Subcutaneous abdominal adipose tissue (tissue), 5 donors: ENCODE data around the gene PVALEF.
A peak's percentile ranks its signal among the peaks of the same experiment; 100 is the strongest.
"Not testable (repeated sequence)": the region's sequence is repeated elsewhere in the genome, so short reads cannot be mapped to it uniquely, and the experiment has no call there.

ENCODE experiments used
- H3K27ac ChIP-seq: one replicate; pipeline ENCODE4 v1.7.0; 2013; ENCODE audit warnings: low read depth, mild to moderate bottlenecking, inconsistent platforms, low read length, moderate library complexity
- H3K27me3 ChIP-seq, 5 donors: one replicate each; pipeline ENCODE4 v1.7.0; 2013; ENCODE audit warnings: low read length in 5 of 5, inconsistent platforms in 1 of 5; ENCODE audit not compliant: control insufficient read depth in 5 of 5, insufficient read depth in 4 of 5
- H3K36me3 ChIP-seq, 5 donors: one replicate each; pipeline ENCODE4 v1.7.0; 2013; ENCODE audit warnings: low read length in 5 of 5; ENCODE audit not compliant: control insufficient read depth in 5 of 5, insufficient read depth in 5 of 5
- H3K4me1 ChIP-seq, 5 donors: one replicate each; pipeline ENCODE4 v1.7.0; 2013; ENCODE audit warnings: low read length in 5 of 5, mild to moderate bottlenecking in 3 of 5, moderate library complexity in 1 of 5; ENCODE audit not compliant: control insufficient read depth in 5 of 5, insufficient read depth in 5 of 5
- H3K4me3 ChIP-seq, 5 donors: one replicate each; pipeline ENCODE4 v1.7.0; 2013; ENCODE audit warnings: low read length in 5 of 5, low read depth in 1 of 5
- H3K9ac ChIP-seq, 5 donors: one replicate each; pipeline ENCODE4 v1.7.0; 2013; ENCODE audit warnings: low read length in 5 of 5, mild to moderate bottlenecking in 4 of 5, moderate library complexity in 3 of 5
- H3K9me3 ChIP-seq, 5 donors: one replicate each; pipeline ENCODE4 v1.7.0; 2013; ENCODE audit warnings: low read length in 5 of 5; ENCODE audit not compliant: control insufficient read depth in 5 of 5
- donor health status: healthy.
- donor health status: healthy.
- donor health status: healthy.
- donor health status: healthy.
- donor health status: healthy.

Gene PVALEF

DNA sequence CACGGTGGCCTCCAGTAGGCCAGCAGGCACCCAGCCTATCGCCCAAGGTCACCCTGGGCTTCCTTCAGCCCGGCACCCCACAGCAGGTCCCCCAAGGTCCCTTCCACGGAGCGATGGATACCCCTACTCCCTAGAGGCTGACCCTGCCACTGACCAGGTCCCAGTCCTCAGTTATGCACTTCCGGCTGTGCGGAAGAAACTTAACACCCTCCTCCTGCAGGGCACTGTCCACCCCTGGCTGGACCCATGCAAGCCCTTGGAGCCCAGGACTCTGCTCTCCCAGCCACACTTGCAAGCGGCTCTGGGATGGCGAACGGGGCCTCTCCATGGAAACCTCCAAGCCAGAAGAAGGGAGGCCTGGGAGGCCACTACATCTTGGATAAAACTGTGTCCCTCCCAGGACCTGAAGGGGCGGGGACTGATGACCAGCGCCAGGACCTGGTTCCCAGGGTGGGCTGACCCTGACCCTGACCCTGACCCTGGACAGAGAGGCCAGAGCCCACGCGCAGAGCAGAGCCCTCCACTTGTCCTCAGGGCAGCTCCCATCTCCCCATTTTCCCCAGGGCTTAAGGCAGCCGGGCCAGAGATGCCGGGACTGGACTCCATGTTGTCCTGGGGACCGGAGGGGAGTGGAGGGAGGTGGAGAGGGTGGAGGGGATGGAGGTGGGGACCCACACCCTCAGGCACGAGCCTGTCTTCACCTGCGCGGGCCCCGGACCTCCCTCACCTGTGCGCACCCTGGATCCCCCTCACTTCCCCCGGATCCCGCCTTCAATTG lies 56.7 kb downstream of the PVALEF start:
- H3K36me3 ChIP-seq: peaks cover 0 to 13% (median 4%) of the 10 kb centered on the region in 5 donors
- H3K9ac ChIP-seq: peak overlapping the region in 4 of 5 donors; percentile 40 to 74 (median 72)
- H3K4me3 ChIP-seq: peak overlapping the region in 4 of 5 donors; percentile 60 to 79 (median 72)
- H3K27me3 ChIP-seq: no peaks in the 10 kb centered on the region
- peaks cover 0 to 2% (median 0%) of the 10 kb centered on the region in 5 donors for H3K9me3 ChIP-seq
- peaks cover 7 to 27% (median 20%) of the 10 kb centered on the region in 5 donors for H3K4me1 ChIP-seq
- no peak overlapping the region for H3K27ac ChIP-seq

DNA sequence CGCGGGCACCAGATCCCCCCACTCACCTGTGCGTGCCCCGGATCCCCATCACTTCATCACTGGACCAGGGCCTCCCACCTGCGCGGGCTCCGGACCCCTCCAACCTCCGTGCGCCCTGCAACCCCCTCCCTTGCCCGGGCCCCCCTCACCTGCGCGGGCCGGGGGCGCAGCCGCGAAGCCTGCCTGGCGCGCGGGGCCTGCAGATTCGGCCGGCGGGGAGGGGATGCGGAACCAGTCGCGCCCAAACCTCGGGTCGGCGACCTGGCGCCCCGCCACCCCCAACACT lies 57.3 kb downstream of the PVALEF start:
- peak overlapping the region in 4 of 5 donors; percentile 60 to 79 (median 72) for H3K4me3 ChIP-seq
- no peak overlapping the region for H3K27ac ChIP-seq
- peaks cover 0 to 13% (median 4%) of the 10 kb centered on the region in 5 donors for H3K36me3 ChIP-seq
- peaks cover 7 to 27% (median 20%) of the 10 kb centered on the region in 5 donors for H3K4me1 ChIP-seq
- no peaks in the 10 kb centered on the region for H3K27me3 ChIP-seq
- H3K9ac ChIP-seq: peak overlapping the region in 4 of 5 donors; percentile 40 to 74 (median 72)
- H3K9me3 ChIP-seq: peaks cover 0 to 3% (median 0%) of the 10 kb centered on the region in 5 donors

DNA sequence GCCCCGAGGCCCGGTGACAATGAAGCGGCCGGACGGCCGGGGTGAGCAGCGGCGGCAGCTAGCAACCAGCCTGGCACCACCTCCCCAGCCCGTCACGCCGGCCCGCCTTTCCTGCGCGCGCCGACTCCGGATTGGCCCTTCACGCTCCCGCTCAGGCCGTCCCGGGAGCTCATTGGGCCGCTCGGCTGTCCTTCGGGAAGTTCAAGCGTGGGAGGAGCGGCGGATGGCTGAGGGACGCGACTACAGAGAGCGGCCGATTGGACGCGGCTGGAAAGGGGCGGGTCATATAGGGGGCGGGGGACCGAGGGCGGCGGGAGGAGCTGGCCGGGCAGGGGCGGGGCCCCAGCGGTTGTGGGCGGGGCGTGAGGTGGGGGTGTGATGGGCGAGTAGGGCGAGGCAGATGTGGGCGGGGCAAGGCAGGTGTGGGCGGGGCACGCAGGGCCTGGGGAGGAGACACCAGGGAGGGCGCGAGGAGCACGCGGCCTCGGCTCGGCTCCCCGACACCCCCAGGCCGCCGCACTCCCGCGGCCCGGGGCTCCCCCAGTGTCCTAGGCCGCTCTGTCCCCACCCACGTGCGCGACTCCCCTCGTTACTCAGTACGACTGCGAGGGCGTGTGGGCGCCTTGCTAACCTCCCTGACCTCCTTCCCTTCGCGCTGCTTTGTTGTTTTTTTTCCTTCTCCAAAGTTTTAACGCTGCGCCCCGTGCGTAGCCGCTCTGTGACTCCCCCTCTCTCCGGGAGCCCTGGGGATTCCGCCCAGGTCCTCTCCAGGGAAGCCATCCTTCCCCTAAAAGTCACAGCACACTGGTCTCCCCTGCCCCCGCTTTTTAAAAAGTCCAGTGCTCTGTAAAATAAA lies 57.8 kb downstream of the PVALEF start, which contains the start of gene CEP131:
Gene CEP131 (minus strand): TSS at position 60 of the 856 bp plus-strand sequence. CDS start 2,909 bp downstream, outside the sequence.
- Histone ChIP-seq H3K9ac (peak within 1 kb of the TSS in 4 of 5 donors; percentile 55 to 74 (median 72)), H3K36me3 (peaks cover 0 to 13% (median 4%) of the 10 kb centered on the region in 5 donors), H3K4me3 (peak within 1 kb of the TSS; percentile 60 to 79 (median 70)), H3K27ac (peak within 1 kb of the TSS; percentile 16), H3K27me3 (no peaks in the 10 kb centered on the region), H3K9me3 (peaks cover 0 to 3% (median 0%) of the 10 kb centered on the region in 5 donors), H3K4me1 (peaks cover 7 to 27% (median 21%) of the 10 kb centered on the region in 5 donors)

DNA sequence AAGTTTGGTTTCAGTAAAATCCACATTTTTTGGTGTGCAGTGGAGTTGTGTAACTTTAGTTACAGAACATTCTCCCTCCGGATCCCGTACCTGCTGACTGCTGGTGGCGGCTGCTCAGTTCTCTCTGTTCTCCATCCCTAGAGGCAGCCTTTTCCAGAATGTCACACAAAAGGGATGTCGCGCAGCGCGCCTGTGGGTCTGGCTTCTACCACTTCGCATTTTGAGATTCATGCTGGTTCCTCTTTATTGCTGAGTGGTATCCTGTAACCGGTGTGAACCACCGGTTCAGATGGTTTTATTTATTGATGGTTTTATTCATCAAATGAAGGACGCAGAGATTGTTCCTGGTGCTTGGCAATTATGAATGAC lies 58.4 kb downstream of the PVALEF start:
- H3K4me3 ChIP-seq: peak overlapping the region; percentile 47 to 69 (median 62)
- peaks cover 7 to 30% (median 22%) of the 10 kb centered on the region in 5 donors for H3K4me1 ChIP-seq
- peak overlapping the region; percentile 16 for H3K27ac ChIP-seq
- H3K36me3 ChIP-seq: peaks cover 0 to 17% (median 7%) of the 10 kb centered on the region in 5 donors
- peak overlapping the region in 4 of 5 donors; percentile 48 to 66 (median 57) for H3K9ac ChIP-seq
- H3K27me3 ChIP-seq: no peaks in the 10 kb centered on the region
- peaks cover 0 to 3% (median 0%) of the 10 kb centered on the region in 5 donors for H3K9me3 ChIP-seq

DNA sequence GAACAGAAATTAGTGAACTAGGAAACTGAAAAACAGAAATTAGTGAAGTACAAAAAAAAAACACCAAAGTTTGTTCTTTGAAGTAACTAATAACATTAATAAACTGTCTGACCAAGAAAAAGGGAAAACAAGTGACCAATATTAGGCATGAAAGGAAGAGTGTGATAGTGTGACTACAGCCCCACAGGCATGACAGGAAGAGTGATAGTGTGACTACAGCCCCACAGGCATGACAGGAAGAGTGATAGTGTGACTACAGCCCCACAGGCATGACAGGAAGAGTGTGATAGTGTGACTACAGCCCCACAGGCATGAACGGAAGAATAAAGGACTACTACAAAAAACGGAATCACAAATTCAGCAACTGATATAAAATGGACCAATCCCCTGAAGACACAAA lies 62.3 kb downstream of the PVALEF start:
- H3K4me1 ChIP-seq: peaks cover 3 to 20% (median 9%) of the 10 kb centered on the region in 5 donors
- not testable (repeated sequence) for H3K27ac ChIP-seq, H3K4me3 ChIP-seq, H3K9me3 ChIP-seq, H3K27me3 ChIP-seq, H3K9ac ChIP-seq
- peaks cover 0 to 43% (median 42%) of the 10 kb centered on the region in 5 donors for H3K36me3 ChIP-seq

DNA sequence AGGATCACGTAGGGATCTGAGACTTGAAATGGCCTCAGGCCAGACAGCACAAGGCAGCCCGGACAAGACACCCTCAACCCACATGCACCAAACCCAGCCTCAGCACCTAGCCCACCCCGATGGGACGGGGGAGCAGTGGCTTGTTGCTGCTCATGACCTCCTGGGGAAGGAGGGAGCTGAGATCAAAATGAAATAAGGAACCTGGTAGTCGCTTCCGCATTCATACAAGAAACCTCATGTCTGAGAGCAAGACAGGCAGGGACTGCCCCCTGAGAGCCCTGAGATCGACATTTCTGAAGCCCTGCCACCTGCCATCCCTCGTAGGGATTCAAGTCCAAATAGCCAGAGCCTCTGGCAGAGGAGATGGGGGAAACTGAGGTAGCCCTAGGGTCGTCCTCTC lies 63.1 kb downstream of the PVALEF start:
- Histone ChIP-seq H3K27ac (no peak overlapping the region), H3K36me3 (peaks cover 0 to 50% (median 47%) of the 10 kb centered on the region in 5 donors)

DNA sequence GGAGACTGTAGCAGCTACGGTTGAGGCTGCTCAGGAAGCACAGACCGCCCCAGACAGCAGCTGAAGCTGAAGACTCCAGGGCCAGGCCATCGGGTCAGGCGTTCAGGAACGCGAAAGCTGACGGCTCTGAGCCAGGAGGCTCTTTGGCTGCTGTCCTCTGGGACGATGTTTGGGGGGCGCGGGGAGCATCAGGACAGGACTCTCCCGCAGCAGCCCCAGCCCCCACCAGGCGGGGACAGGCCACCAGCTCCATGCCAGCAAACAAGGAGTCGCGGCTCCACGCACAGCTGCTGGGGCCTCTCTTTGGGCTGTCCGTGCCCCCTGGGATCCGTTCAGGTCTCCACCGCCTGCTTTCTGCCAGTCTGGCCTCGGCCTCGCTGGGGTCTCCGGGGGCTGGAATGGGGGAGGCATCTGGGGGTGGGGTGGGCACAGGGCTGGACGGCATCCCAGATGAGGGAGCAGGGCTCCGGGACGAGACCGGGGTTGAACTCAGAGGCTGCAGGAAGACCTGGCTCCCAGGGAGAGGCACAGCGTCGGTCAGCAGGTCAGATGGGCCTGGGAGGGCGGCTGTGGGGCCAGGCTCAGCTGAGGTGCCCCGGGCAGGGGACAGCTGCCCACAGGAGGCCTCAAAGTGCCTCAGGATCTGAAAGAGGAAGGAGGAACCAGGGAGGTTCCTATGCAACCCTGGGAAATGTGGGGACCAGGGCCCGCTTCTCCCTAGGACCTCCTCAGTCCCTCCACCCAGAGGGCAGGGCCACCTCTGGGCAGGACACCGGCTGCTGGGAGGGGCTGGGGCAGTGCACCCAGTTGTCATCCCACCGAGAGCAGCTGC lies 63.7 kb downstream of the PVALEF start:
- Histone ChIP-seq H3K9me3 (peaks cover 0 to 3% (median 0%) of the 10 kb centered on the region in 5 donors), H3K9ac (no peak overlapping the region), H3K27me3 (no peaks in the 10 kb centered on the region), H3K4me3 (no peak overlapping the region), H3K36me3 (peaks cover 0 to 56% (median 52%) of the 10 kb centered on the region in 5 donors), H3K27ac (no peak overlapping the region), H3K4me1 (peaks cover 0 to 9% (median 0%) of the 10 kb centered on the region in 5 donors)

More for the DNA sequence above, 63.1 kb downstream of the PVALEF start:
- Histone ChIP-seq H3K4me3 (no peak overlapping the region), H3K9ac (no peak overlapping the region), H3K9me3 (peaks cover 0 to 3% (median 0%) of the 10 kb centered on the region in 5 donors), H3K4me1 (peaks cover 3 to 15% (median 6%) of the 10 kb centered on the region in 5 donors), H3K27me3 (no peaks in the 10 kb centered on the region)

DNA sequence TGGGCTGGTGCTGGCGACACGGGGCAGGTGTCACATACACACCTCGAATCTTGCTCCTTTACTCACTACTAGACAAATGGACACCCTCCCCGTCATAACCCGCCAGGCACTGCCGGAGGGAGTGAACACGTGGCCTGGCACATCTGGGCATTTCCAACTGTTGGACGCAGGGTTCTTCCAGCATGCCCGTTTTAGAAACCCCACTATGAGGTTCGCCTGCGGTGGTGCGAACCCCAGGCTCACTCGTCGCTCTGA lies 64.3 kb downstream of the PVALEF start:
- peaks cover 0 to 57% (median 52%) of the 10 kb centered on the region in 5 donors for H3K36me3 ChIP-seq
- no peak overlapping the region for H3K4me3 ChIP-seq
- H3K9me3 ChIP-seq: peaks cover 0 to 3% (median 0%) of the 10 kb centered on the region in 5 donors
- peaks cover 0 to 9% (median 0%) of the 10 kb centered on the region in 5 donors for H3K4me1 ChIP-seq
- H3K9ac ChIP-seq: no peak overlapping the region
- H3K27me3 ChIP-seq: no peaks in the 10 kb centered on the region
- no peak overlapping the region for H3K27ac ChIP-seq

DNA sequence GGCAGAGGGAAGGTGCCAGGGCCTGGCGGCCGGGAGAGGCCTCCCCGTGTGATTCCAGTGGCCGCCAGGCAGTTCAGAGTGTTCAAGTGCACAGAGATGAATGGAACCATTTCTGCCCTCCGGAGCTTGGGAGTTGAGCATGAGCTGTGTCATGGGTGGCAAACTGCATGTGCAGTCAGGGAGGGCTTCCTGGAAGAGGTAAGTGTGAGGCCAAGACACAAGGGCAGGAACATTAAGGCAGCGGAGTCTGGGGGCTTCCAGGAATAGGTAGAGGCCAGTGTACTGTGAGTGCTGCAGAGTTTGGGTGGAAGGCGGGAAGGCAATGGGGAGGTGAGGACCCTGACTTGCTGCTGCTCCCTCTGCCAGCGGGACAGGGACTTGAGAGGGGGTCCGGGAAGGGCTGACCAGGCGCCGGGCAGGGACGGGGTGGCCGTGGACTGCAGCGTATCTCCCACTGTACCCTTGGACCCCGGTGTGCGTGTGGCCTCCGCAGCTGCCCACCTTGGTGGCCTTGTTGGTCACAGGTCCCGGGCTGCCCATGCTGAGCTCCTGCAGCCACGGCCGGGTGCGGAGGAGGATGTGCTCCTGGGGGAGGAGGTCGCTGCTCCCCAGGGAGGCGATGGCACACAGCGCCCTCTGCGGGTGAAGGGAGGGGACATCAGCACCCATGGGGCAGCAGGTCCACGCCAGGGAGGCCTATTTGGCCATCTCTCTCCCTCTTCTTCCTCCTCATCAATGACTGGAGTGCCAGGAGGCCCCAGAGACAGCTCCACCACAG lies 64.9 kb downstream of the PVALEF start:
- no peak overlapping the region for H3K4me3 ChIP-seq
- H3K4me1 ChIP-seq: peaks cover 0 to 9% (median 0%) of the 10 kb centered on the region in 5 donors
- H3K27ac ChIP-seq: no peak overlapping the region
- H3K27me3 ChIP-seq: no peaks in the 10 kb centered on the region
- peaks cover 0 to 60% (median 52%) of the 10 kb centered on the region in 5 donors for H3K36me3 ChIP-seq
- H3K9ac ChIP-seq: no peak overlapping the region
- H3K9me3 ChIP-seq: peaks cover 0 to 3% (median 0%) of the 10 kb centered on the region in 5 donors
